Astrocyte (in vitro differentiated cells and primary cell): ENCODE data around the gene LSM2.

ENCODE experiments used
- EZH2 ChIP-seq: IDR thresholded peaks from 2 replicates; pipeline ENCODE4 v1.6.1; 2012; ENCODE audit warnings: mild to moderate bottlenecking, low read length, inconsistent platforms; ENCODE audit not compliant: insufficient read depth
- TF ChIP-seq, protein P1 (sequence below): IDR thresholded peaks from 2 replicates; pipeline ENCODE4 v1.5.1; 2011; ENCODE audit warnings: low read depth, mild to moderate bottlenecking, inconsistent platforms, low read length, moderate library complexity; ENCODE audit not compliant: insufficient read depth

- TF ChIP-seq, protein P1, sequence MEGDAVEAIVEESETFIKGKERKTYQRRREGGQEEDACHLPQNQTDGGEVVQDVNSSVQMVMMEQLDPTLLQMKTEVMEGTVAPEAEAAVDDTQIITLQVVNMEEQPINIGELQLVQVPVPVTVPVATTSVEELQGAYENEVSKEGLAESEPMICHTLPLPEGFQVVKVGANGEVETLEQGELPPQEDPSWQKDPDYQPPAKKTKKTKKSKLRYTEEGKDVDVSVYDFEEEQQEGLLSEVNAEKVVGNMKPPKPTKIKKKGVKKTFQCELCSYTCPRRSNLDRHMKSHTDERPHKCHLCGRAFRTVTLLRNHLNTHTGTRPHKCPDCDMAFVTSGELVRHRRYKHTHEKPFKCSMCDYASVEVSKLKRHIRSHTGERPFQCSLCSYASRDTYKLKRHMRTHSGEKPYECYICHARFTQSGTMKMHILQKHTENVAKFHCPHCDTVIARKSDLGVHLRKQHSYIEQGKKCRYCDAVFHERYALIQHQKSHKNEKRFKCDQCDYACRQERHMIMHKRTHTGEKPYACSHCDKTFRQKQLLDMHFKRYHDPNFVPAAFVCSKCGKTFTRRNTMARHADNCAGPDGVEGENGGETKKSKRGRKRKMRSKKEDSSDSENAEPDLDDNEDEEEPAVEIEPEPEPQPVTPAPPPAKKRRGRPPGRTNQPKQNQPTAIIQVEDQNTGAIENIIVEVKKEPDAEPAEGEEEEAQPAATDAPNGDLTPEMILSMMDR, result no peak
- TF ChIP-seq EZH2, result no peak
Observed at GRCh38 chr6:31764198-31764597, 42.6 kb downstream of the LSM2 start.
